Measurements from ENCODE around the gene AMOTL1.

AMOTL1 gene

DNA sequence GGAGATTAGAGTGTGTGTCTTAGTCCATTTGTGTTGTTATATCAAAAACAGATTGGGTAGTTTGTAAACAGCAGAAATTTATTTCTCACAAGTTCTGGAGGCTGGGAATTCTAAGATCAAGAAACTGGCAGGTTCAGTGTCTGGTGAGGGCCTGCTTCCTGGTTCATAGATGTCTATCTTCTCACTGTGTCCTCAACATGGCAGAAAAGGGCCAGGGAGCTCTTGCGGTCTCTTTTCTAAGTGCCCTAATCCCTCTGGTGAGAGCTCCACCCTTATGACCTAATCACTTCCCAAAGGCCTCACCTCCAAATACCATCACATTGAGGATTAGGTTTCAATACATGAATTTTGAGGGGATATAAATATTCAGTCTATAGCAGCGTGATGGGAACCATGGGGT is 25.5 kb upstream of the AMOTL1 start:
- DNase-seq (ENCODE audit: low read depth in 2 of 3, low spot score in 1 of 3), result no peak

DNA sequence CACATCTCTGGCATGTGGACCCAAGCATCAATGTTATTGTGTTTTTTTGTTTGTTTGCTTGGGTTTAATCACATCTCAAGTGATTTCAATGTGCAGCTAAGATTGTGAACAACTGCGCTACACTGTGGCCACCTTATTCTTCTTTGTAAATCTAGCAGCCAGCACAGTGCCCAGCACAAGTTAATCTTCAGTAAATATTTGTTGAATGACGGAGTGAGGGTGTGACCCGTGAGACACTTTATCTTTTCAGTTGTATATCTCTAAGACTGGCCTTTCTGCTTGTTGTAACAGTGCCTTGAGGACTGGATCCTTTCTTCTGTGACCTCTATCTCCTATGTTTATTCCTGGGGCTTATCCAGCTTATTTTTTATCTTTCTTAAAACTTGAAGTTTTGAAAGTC is 21.4 kb upstream of the AMOTL1 start:
- DNase-seq (ENCODE audit: low read depth in 2 of 3, low spot score in 1 of 3), result no peak

DNA sequence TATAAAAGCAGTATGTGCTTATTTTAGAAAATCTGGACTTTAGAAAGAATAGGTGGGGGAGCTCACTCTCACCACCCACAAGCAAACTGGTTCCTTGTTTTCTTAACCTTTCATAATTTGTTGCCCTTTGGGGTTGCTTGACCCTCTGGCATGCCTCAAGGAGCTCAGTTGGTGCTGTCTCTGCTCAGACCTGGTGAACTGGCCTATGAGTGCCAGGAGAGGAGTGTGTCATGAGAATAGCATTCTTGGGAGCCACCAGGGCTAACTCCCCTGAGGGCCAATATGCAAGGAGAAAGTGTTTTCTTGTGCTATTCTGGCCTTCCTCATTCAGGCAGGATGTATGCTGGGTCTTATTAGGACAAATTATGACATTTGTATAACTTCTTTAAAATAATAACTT is 21.0 kb upstream of the AMOTL1 start:
- DNase-seq (ENCODE audit: low read depth in 2 of 3, low spot score in 1 of 3), result no peak

DNA sequence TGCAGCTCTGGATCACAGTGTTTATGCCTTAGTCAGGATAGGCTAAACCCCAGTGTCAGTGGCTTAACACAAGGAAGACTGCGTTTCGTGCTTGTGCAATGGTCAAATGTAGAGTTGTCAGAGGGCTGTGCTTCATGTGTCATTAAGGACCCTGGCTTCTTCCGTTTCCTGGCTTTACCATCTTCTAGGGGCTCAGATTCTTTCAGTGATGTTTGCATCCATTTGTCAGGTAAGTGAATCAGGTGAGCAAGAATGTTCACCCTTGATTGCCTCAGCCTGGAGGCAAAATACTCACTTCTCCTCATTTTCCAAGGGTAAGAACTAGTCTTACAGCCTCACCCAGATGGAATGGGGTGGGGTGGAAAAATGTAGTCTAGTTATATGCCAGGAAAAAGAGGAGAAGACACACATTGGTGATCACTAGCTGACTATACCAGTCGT is 20.5 kb upstream of the AMOTL1 start:
- DNase-seq (ENCODE audit: low read depth in 2 of 3, low spot score in 1 of 3), result no peak

DNA sequence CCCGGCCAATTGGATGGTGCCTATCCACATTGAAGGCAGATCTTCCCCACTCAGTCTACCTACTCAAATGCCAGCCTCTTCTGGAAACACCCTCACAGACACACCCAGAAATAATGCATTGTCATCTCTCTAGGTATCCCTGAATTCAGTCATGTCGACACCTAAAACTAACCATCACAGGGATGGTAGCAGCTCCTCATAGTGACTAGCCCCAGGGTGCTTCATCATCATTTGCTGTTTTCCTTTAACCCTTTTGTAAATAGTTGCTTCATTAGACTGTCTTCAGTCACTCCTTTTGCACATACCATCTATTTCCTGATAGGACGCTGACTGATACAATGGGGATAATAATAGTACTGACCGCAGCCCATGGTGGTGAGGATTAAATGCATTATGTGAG is 18.8 kb upstream of the AMOTL1 start:
- no peak for DNase-seq (ENCODE audit: low read depth in 2 of 3, low spot score in 1 of 3)

DNA sequence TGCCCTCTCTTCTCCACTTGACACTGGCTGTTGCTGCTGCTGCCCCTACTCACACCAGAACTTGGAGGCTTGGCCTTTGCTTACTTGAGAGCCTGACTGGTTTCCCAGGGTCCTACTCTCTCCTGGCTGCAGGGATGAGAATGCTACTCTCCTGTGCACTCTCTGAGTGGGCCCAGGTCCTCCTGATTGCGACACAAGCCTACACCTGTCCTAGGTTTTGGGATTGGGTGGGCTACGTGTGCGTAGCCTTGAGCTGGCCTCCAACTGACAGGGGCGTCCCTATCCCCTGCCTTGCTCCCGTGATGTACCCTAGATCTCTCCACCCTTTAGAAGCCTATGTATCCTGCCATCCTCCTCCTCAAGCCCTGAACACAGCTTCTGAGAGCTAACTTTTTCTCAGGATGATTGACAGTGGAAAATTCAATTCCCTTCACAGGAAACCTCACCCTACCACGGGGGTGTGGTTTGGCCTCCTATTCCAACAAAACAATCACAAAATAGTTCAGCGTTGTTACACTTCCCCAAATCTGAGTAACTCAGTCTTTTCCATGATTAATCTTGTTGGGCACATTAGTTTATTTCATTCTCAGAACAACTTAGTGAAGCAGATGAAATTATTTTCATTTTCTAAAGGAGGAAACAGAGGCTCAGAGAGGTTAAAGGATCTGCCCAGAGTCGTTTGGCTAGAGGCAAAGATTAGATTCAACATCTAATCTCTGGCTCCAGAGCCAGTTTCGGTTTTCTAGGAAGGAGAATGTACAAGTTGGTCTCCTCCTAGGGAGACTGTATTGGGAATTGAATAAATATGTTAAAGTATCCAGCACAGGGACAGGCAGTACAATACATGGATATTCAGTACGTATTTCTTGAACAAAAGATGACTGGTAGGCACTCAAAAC is 17.6 kb upstream of the AMOTL1 start:
- DNase-seq (ENCODE audit: low read depth in 2 of 3, low spot score in 1 of 3), result no peak

DNA sequence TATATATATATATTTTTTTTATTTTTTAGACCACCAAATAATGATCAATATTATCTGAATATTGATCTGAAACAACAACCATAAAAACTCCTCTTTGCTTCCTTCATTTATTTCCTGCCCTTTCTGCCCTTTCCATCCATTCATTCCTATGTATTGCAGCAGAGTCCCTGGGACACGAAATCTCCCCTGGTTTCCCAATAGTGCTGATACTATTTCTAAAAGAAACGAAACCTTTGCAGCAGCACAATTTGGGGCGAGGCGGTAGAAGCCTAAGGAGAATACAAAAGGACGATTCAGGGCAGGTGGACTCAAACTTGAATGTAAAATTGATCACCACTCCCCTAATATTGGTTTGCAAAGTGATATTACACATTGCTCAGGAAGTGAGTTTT is 16.9 kb upstream of the AMOTL1 start:
- DNase-seq (ENCODE audit: low read depth in 2 of 3, low spot score in 1 of 3), result no peak

DNA sequence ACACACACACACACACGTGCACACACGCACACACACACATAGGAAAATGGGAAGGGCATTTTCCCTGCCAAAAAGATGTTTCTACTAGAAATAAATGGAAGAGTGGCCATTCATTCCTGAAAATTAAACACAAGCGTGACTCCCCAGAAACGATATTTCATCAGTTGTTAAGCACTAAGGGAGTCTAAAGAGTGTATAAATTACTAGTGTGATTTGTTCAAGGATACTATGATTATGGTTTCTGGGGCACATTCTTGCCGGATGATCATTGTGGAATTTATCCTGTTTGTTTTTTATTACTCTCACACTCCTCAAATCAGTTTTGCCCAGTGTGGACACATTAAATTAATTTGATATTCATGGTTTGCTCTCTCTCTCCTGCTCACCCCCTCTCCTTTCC is 16.4 kb upstream of the AMOTL1 start:
- no peak for DNase-seq (ENCODE audit: low read depth in 2 of 3, low spot score in 1 of 3)

DNA sequence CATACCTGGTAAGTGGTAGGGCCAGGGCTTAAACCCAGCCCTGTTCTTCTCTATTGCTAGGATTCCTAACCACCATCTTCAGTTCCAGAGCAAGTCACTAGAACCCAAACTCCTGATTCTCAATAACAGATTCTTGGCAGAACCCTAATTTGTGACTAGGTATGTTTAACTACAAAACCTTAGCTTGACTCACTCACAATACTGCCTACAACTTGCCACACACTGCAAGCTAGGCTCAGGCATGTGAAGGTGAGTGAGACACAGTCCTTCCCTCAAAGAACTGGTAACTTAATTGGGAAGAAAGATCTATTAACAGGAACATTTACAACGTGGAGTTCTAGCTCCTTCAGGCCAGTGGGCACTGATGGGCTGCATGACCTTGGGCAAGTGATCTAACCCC is 14.5 kb upstream of the AMOTL1 start:
- no peak for DNase-seq (ENCODE audit: low read depth in 2 of 3, low spot score in 1 of 3)

DNA sequence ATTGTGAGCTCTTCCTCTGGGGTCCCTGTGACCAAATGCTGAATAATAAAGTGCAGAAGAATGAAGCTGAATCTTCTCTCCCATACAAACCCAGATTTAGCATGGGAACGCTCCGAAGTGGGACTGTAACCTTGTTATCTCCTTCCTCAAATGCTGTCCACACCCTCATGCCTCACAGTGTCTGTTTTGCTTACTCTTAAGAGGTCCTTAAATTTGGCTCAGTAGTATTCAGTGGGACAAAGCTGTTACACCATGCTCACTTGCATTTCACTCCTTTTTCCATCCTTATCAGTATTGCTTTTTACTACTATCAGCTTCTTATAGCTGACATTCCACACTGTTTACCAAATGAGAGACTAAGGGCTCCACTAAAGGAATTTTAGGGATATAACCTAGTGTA is 13.8 kb upstream of the AMOTL1 start:
- DNase-seq (ENCODE audit: low read depth in 2 of 3, low spot score in 1 of 3), result no peak

DNA sequence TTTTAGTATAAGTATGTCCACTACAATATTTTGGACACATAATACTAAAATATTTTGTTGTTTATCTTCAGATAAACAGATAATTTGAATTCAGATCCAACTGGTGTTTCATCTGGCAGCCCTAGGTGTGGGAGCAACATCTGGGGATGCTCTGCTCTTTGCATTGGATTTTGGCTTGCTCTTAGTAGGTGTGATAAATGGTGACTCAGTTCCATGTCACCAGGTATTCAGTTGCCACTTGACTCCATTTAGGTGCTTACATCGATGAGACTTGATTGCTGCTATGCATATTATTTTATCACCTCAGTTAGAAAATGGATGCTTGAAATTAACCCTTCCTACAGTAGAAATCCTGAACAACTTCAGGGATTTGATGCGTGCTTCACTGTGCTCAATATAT is 13.3 kb upstream of the AMOTL1 start:
- DNase-seq (ENCODE audit: low read depth in 2 of 3, low spot score in 1 of 3), result no peak

DNA sequence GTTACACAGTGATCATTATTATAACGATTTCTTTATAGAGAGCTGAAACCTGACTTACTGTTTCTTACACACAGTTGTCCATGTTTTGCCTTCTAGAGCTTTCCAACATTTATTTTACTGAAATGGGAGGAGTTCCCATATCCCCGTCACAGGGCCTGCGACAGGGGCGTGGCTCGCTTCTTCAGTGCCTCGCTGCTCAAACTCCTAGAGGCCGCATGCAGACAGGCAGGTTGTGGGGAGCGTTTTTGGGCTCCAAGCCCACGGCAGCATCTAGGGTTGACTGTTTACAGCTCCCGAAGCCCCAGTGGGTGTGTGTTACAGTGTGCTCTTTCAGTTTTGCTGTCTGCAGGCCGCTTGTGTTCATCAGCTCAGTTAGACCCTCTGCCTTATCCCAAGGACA is 12.7 kb upstream of the AMOTL1 start:
- no peak for DNase-seq (ENCODE audit: low read depth in 2 of 3, low spot score in 1 of 3)

DNA sequence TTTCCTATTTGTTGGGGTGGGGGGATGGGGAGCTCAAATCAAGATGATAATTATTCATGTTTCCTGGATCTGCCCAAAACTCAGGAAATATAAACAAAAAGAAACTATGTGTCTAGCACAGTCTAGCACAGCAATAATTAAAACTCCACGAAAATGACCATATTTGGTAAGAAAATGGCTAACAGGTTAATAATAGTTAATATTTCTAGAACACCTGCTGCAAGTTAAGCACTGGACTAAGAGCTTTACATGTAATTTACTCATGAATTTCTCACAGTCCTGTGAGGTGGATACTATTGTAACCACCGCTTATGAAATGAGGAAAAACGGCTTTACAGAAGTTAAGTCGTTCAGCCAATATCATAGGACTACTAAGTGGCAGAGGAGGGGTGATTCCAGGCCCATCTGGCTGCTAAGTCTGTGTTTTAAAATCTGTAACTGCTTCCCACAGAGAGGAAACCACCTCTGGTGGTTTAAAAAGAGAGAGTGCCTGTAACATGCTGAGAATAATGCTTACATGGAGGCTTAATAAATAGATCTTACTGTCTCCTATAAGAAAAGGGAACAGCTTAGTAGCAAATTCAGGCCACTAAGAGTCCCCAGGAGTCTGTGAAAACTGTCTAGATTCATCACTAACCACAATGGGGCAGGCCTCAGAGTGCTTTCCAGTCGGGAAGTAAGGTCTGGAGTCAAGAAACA is 11.0 kb upstream of the AMOTL1 start:
- no peak for DNase-seq (ENCODE audit: low read depth in 2 of 3, low spot score in 1 of 3)

DNA sequence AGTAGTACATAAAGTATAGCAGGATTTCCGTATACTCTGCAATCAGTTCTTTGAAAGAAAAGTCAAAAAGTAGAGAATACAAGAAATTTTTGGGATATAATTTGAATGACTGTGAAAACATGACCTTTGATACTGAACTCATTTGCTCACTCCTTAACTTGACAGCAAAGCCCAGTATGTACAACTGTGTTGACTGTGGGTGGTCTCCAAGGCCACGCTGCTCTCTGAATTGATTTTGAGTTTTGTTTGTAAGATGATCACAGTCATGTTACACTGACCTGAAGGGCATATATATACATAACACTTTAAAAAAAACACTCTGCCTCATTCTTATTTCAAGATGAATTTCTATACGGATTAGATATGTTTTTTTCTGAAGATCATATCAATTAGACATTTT is 9.5 kb upstream of the AMOTL1 start:
- DNase-seq (ENCODE audit: low read depth in 2 of 3, low spot score in 1 of 3), result no peak

DNA sequence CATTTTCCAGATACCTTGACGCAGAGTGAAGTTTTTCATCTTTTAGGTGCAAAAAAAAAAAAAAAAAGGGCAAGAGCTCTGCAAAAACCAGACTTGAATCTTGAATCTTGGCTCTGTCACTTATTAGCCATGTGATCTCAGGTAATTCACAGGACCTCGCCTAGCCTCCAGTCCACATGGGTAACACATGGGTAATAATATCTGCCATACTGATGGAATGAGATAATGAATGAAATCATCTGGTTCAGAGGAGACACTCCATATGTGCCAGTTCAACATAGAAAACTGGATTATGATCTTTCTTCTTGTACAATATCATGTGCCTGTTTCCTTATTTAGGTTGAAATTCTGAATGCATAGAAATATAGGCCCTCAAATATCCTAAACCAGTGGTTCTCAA is 8.6 kb upstream of the AMOTL1 start:
- DNase-seq (ENCODE audit: low read depth in 2 of 3, low spot score in 1 of 3), result no peak

DNA sequence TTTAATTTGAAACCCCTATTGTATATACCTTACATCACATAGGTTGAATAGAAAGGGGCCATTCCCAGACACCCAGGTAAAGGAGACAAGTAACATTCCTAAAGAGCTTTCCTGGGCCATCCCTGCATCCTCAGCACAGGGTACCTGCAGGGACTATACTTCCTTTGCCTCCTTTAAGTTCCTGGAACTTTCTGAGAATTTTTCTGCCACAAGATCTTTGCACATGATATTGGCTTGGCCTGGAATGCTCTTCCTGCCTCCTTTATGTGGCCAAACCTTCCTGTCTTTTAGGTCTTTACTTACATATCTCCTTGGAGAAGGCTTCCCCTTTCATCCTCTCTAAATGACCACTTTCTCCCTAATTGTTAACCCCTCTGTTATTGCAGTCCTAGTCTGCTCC is 7.9 kb upstream of the AMOTL1 start:
- DNase-seq (ENCODE audit: low read depth in 2 of 3, low spot score in 1 of 3), result no peak

DNA sequence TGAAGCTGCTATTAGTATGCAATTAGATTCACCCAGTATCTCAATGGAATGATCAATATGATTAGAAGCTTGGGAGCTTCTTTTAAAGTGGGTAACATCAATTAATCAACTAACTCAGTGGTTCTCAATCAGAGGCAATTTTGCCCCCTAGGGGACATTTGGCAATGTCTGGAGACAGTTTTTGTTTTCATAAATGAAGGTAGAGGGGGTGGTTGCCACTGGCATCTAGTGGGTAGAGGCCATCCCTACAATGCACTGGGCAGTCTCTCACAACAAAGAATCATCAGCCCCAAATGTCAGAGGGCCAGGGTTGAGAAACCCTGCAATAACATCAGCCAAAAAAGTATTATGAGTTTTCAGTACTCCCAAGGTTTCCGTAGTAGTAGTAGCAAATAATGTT is 5.9 kb upstream of the AMOTL1 start:
- no peak for DNase-seq (ENCODE audit: low read depth in 2 of 3, low spot score in 1 of 3)

DNA sequence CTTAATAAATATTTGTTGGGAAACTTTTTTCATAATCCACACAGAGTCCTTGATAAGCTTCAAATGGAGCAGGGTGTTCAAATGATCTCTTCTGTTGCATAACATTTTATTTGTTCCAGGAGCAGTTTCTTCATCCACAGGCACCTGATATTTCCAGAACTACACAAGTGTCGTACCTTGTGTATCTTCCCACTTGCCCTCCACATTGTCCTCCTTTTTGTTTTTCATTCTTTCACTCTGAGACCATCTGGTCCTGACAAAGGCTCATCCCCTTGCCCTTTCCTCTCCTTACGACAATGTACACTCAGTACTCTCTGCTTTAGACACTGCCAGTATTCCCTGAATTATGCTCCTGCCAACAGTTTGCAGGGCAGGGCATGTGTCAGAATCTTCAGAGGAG is 5.2 kb upstream of the AMOTL1 start:
- no peak for DNase-seq (ENCODE audit: low read depth in 2 of 3, low spot score in 1 of 3)

DNA sequence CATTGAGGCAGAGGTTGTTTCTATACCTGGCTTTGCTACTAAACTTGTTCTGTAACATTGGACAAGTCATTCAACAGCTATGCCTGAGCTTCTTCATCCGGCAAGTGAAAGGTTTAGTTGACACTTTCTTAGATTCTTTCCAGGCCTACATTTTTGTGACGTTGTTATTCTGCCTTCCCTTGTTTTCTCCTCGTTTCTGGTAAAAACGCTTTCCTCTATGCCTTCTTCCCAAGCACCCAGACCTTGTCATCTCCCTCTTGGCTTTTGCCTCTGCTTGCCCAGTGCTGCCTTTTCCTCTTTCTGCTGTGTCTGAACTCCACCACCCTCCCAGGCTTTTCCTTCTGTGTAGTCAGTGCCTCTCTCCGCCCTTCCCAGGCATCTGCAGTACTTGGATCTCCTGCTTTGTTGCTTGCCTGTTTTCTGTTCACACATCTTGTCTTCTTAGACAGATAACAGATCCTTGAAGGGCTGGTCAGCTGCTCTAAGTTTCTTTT is 1.4 kb upstream of the AMOTL1 start:
- no peak for DNase-seq (ENCODE audit: low read depth in 2 of 3, low spot score in 1 of 3)

DNA sequence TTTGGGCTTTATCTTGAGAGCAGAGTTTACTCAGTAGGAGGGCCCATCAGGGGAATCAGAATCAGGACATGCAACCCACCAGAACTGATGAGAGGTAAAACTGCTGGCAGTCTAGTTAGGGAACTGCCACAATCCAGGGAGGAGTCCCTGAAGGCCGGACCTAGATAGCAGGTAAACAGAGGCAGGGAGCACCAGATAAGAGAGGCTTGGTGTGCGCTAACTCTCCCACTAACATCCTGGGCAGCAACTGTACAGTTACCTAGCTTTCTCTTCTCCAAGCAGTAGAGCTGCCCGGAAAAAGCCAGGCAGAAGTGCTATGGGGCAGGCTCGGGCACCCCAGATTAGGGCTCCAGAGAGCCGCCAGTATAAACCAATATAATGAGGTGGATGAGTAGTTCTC is 865 bp upstream of the AMOTL1 start:
- DNase-seq (ENCODE audit: low read depth in 2 of 3, low spot score in 1 of 3), result no peak

DNA sequence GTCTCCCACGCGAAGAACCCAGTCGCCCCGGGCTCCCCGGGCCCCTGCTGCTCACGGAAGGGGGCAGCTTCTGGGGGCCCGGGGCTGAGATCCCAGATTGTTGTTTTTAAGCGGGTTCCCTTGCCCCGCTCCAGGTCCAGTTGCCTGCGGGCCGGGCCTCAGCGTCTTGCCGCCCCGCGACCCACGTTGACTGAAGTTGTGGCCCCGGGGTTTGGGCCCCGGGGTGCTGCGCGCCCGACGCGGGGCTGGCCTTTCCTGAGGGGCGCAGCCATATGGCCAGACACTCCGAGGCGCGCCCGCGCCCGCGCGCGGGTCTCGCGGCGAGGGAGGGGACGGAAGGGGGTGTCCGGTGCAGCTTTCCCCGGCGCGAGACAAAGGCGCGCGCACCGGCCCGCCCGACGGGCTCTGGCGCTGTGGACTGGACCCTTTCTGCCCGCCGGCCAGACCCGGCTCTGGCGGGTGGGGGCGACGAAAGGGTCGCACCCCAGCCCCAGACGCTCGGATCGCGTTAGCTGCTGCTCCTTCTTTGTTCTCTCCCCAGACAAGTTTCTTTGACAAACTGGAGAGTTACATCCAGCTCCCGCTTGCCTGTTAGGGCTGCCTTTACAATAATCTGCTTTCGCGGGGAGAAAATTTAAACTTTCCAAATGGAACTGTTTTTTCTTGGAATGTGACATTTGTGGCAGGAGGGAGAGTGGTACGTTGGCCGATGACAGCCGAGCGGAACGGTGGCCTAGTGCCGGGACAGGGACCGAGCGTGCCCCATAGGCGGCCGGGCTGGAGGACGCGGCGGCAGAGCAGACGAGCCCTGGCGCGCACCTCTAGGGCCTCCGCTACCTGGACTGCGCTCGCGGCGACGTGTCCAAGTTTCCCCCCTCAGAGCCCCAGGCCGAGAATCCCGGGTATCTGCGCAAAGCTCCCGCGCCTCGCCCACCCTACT is 716 bp downstream of the AMOTL1 start:
- DNase-seq (ENCODE audit: low read depth in 2 of 3, low spot score in 1 of 3), result no peak
